Suprapubic skin (tissue), 4 donors: Measurements from ENCODE around the gene YIPF4.

Experiments
- EP300 ChIP-seq: sonication (generic); formaldehyde crosslinking; IDR thresholded peaks from one replicate; pipeline ENCODE4 v1.6.1; 2017; ENCODE audit warnings: antibody characterized with exemption
- POLR2A ChIP-seq, 2 donors: fragments of 450-650 bp; IDR thresholded peaks; one replicate each; pipeline ENCODE4 v1.6.1; 2017; ENCODE audit warnings: antibody characterized with exemption in 2 of 2, mild to moderate bottlenecking in 2 of 2, moderate library complexity in 2 of 2
- POLR2AphosphoS5 ChIP-seq, 3 donors: sonication (generic); formaldehyde crosslinking; IDR thresholded peaks; one replicate each; pipeline ENCODE4 v1.6.1; 2017; ENCODE audit warnings: antibody characterized with exemption in 3 of 3
- TF ChIP-seq, protein P1 (sequence below), 2 donors: fragments of 200-600 bp in 1 of 2; fragments of 450-650 bp in 1 of 2; sonication (generic) in 1 of 2; IDR thresholded peaks; one replicate each; pipeline ENCODE4 v1.5.1; 2016 to 2019; ENCODE audit warnings: antibody characterized with exemption in 2 of 2, mild to moderate bottlenecking in 1 of 2, moderate library complexity in 1 of 2

DNA sequence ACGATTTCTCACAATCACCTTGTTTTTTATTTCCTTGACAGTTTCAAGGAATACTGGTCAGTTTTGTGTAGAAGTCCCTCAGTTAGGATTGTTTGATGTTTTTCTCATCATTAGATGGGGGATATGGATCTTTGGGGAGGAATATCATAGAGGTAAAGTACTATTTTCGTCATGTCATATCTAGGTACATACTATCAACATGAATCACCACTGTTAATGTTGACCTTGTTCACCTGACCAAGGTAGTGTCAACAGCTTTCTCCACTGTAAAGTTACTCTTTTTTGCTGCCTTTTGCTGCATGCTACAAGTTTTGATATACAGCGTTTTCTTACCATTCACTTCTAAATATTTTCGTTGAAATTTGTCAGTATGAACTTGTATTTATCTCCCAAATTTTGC lies 45.7 kb upstream of the YIPF4 start:
- TF ChIP-seq POLR2A (IDR thresholded peaks at IDR 0.05), result no peak
- TF ChIP-seq, protein P1, sequence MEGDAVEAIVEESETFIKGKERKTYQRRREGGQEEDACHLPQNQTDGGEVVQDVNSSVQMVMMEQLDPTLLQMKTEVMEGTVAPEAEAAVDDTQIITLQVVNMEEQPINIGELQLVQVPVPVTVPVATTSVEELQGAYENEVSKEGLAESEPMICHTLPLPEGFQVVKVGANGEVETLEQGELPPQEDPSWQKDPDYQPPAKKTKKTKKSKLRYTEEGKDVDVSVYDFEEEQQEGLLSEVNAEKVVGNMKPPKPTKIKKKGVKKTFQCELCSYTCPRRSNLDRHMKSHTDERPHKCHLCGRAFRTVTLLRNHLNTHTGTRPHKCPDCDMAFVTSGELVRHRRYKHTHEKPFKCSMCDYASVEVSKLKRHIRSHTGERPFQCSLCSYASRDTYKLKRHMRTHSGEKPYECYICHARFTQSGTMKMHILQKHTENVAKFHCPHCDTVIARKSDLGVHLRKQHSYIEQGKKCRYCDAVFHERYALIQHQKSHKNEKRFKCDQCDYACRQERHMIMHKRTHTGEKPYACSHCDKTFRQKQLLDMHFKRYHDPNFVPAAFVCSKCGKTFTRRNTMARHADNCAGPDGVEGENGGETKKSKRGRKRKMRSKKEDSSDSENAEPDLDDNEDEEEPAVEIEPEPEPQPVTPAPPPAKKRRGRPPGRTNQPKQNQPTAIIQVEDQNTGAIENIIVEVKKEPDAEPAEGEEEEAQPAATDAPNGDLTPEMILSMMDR (IDR thresholded peaks at IDR 0.05), result no peak
- no peak for TF ChIP-seq POLR2AphosphoS5 (IDR thresholded peaks at IDR 0.05)
- TF ChIP-seq EP300, result no peak
